GM23338 (cell line): ENCODE data around the gene SUGCT. TPM values are rescaled to one million over a fixed set of nuclear protein-coding genes. Genes with fewer than 3 reads are reported as not detected.

Source experiments
- ATAC-seq: fragments of 200-7000 bp; cut with Tn5 transposase; 3 replicates; pipeline ENCODE4 v1.9.1; 2020
- DNase-seq: peaks from one replicate; pipeline ENCODE4 v3.0.0-alpha.2; 2015; ENCODE audit warnings: low spot score
- H2AFZ ChIP-seq: fragments of 200-600 bp; sonication (generic); 2 replicates; pipeline ENCODE4 v1.8.0; 2016; ENCODE audit warnings: antibody characterized with exemption, mild to moderate bottlenecking, moderate library complexity
- H3F3A ChIP-seq: fragments of 200-600 bp; sonication (generic); replicated peaks from 2 replicates; pipeline ENCODE4 v1.8.0; 2017; ENCODE audit warnings: antibody characterized with exemption, mixed run types, low read depth
- H3K27ac ChIP-seq: fragments of 200-600 bp; sonication (generic); 2 replicates; pipeline ENCODE4 v1.6.1; 2016; ENCODE audit warnings: low read depth
- H3K27me3 ChIP-seq: fragments of 200-600 bp; sonication (generic); 2 replicates; pipeline ENCODE4 v1.8.0; 2016; ENCODE audit warnings: mild to moderate bottlenecking, mixed run types, moderate library complexity; ENCODE audit not compliant: insufficient read depth
- H3K36me3 ChIP-seq: fragments of 200-600 bp; sonication (generic); 2 replicates; pipeline ENCODE4 v1.8.0; 2016; ENCODE audit warnings: mild to moderate bottlenecking; ENCODE audit not compliant: insufficient read depth
- H3K4me1 ChIP-seq: fragments of 200-600 bp; sonication (generic); 2 replicates; pipeline ENCODE4 v1.8.0; 2016; ENCODE audit warnings: mild to moderate bottlenecking, moderate library complexity; ENCODE audit not compliant: insufficient read depth
- H3K4me2 ChIP-seq: fragments of 200-600 bp; sonication (generic); 2 replicates; pipeline ENCODE4 v1.7.1; 2017; ENCODE audit warnings: mixed run types
- H3K4me3 ChIP-seq: fragments of 200-600 bp; sonication (generic); 2 replicates; pipeline ENCODE4 v1.6.1; 2016; ENCODE audit warnings: mixed run types
- H3K79me2 ChIP-seq: fragments of 200-600 bp; sonication (generic); replicated peaks from 2 replicates; pipeline ENCODE4 v1.8.0; 2017; ENCODE audit warnings: mild to moderate bottlenecking; ENCODE audit not compliant: insufficient read depth
- H3K9me2 ChIP-seq: fragments of 200-600 bp; sonication (generic); 2 replicates; pipeline ENCODE4 v1.8.0; 2017; ENCODE audit not compliant: insufficient read depth
- H4K20me1 ChIP-seq: fragments of 200-600 bp; sonication (generic); replicated peaks from 2 replicates; pipeline ENCODE4 v1.8.0; 2017; ENCODE audit warnings: mild to moderate bottlenecking; ENCODE audit not compliant: insufficient read depth
- H3K27ac Mint-ChIP-seq: 2 replicates; pipeline ENCODE4 v1.8.0; 2020; ENCODE audit warnings: inconsistent platforms, mild to moderate bottlenecking, moderate library complexity, mixed read lengths
- H3K27me3 Mint-ChIP-seq: 3 replicates; pipeline ENCODE4 v1.8.0; 2022; ENCODE audit warnings: low read depth, mild to moderate bottlenecking, moderate library complexity, mixed read lengths, inconsistent platforms; ENCODE audit not compliant: insufficient read depth, poor library complexity
- H3K36me3 Mint-ChIP-seq: 3 replicates; pipeline ENCODE4 v1.8.0; 2021; ENCODE audit warnings: low read depth, mild to moderate bottlenecking, inconsistent platforms, moderate library complexity, mixed read lengths
- H3K4me1 Mint-ChIP-seq: 3 replicates; pipeline ENCODE4 v1.8.0; 2020; ENCODE audit warnings: mild to moderate bottlenecking, inconsistent platforms, mixed read lengths
- H3K4me3 Mint-ChIP-seq: 3 replicates; pipeline ENCODE4 v1.8.0; 2021; ENCODE audit warnings: moderate library complexity, mild to moderate bottlenecking, inconsistent platforms, mixed read lengths
- H3K9me3 Mint-ChIP-seq: 3 replicates; pipeline ENCODE4 v1.8.0; 2020; ENCODE audit warnings: moderate library complexity, mild to moderate bottlenecking, inconsistent platforms, mixed read lengths
- CREB1 ChIP-seq: fragments of 250-450 bp; sonication (Bioruptor Pico); IDR thresholded peaks from 2 replicates; pipeline ENCODE4 v1.5.0; 2020; ENCODE audit warnings: low read depth, mild to moderate bottlenecking, moderate library complexity
- JUNB ChIP-seq: IDR thresholded peaks from one replicate; pipeline ENCODE4 v1.6.1; 2016; ENCODE audit warnings: antibody characterized with exemption; ENCODE audit not compliant: unreplicated experiment
- ZNF114 ChIP-seq: fragments of 250-450 bp; sonication (Bioruptor Pico); IDR thresholded peaks from 2 replicates; pipeline ENCODE4 v1.5.0; 2020; ENCODE audit warnings: mild to moderate bottlenecking, moderate library complexity
- ZNF462 ChIP-seq: fragments of 250-450 bp; sonication (Bioruptor Pico); IDR thresholded peaks from 2 replicates; pipeline ENCODE4 v1.5.0; 2020; ENCODE audit warnings: mild to moderate bottlenecking, moderate library complexity
- polyA plus RNA-seq: library from polyadenylated mRNA; unstranded; fragments of >200 nt; fragmentation: Nextera tagmentation; extraction: Ambion mirVana; gene quantifications from 2 replicates; pipeline ENCODE4 v1.2.1, GENCODE V29; 2016
- total RNA-seq: library from RNA; depleted of rRNA; stranded (reverse); fragments of >200 nt; shearing (Covaris generic); gene quantifications from 2 replicates; pipeline ENCODE4 v1.2.3, GENCODE V29; 2014
- TF ChIP-seq, protein P1 (sequence below): IDR thresholded peaks from one replicate; pipeline ENCODE4 v1.6.1; 2018; ENCODE audit warnings: antibody characterized with exemption; ENCODE audit not compliant: unreplicated experiment

The SUGCT gene
- total and polyA plus RNA-seq, 2 experiments from 2014 or later = 4.2 to 5.6 TPM

DNA sequence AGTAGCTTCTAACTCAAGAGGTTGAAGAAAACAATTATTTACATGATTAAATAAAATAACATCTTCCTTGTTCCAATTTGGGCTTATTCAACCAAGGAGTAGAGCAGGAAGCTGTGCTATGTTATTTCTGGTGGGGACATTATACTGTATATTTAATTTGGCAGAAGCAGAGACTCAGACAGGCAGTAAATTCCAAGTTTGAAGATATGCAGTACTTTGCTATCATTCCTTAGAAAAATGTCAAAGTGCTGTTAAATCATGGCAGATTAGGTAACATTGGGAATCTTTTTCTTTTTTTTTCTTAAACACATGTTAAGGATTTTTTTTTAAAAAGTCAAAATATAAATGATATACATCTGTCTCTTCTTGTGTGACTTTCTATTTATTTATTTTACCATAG is 190.1 kb downstream of the SUGCT start (continued):
- TF ChIP-seq ZNF462 (CRISPR knock-in tag) = no peak

- Histone ChIP-seq H3K4me2 (no peak overlapping the region), H3K27me3 (no peaks in the 10 kb centered on the region), H3K4me1 (peaks cover 14% of the 10 kb centered on the region; the same call in 1 of the 2 replicates), H2AFZ (no peak overlapping the region), H3K4me3 (no peak overlapping the region), H3K36me3 (no peaks in the 10 kb centered on the region), H3K9me2 (no peaks in the 10 kb centered on the region), H3K79me2 (no peaks in the 10 kb centered on the region), H3F3A (no peaks in the 10 kb centered on the region), H3K27ac (no peak overlapping the region), H4K20me1 (no peaks in the 10 kb centered on the region)
- DNase-seq = no peak
- no peak overlapping the region for H3K4me3 Mint-ChIP-seq
- no peaks in the 10 kb centered on the region for H3K9me3 Mint-ChIP-seq
- H3K27me3 Mint-ChIP-seq = peaks cover 5% of the 10 kb centered on the region
- no peaks in the 10 kb centered on the region; the same call in 2 of the 3 replicates for H3K36me3 Mint-ChIP-seq
- H3K4me1 Mint-ChIP-seq = peaks cover 9% of the 10 kb centered on the region
- TF ChIP-seq CREB1 (CRISPR knock-in tag) = no peak
- no peak for TF ChIP-seq ZNF114
- TF ChIP-seq, protein P1, sequence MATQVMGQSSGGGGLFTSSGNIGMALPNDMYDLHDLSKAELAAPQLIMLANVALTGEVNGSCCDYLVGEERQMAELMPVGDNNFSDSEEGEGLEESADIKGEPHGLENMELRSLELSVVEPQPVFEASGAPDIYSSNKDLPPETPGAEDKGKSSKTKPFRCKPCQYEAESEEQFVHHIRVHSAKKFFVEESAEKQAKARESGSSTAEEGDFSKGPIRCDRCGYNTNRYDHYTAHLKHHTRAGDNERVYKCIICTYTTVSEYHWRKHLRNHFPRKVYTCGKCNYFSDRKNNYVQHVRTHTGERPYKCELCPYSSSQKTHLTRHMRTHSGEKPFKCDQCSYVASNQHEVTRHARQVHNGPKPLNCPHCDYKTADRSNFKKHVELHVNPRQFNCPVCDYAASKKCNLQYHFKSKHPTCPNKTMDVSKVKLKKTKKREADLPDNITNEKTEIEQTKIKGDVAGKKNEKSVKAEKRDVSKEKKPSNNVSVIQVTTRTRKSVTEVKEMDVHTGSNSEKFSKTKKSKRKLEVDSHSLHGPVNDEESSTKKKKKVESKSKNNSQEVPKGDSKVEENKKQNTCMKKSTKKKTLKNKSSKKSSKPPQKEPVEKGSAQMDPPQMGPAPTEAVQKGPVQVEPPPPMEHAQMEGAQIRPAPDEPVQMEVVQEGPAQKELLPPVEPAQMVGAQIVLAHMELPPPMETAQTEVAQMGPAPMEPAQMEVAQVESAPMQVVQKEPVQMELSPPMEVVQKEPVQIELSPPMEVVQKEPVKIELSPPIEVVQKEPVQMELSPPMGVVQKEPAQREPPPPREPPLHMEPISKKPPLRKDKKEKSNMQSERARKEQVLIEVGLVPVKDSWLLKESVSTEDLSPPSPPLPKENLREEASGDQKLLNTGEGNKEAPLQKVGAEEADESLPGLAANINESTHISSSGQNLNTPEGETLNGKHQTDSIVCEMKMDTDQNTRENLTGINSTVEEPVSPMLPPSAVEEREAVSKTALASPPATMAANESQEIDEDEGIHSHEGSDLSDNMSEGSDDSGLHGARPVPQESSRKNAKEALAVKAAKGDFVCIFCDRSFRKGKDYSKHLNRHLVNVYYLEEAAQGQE = no peak
- TF ChIP-seq JUNB = no peak
- no peak for ATAC-seq
- no peak overlapping the region for H3K27ac Mint-ChIP-seq
Measured at GRCh38 chr7:40327113-40327512, 192.3 kb downstream of the SUGCT start.
